ENCODE data around the gene TMEM222. TPM values are rescaled to one million over a fixed set of nuclear protein-coding genes. Genes with fewer than 3 reads are reported as not detected.

Gene TMEM222
- polyA plus RNA-seq, 1 donor (not counting 4 experiments of a cell fraction or from before 2014, with no cell fraction given), result 23.7 TPM

DNA sequence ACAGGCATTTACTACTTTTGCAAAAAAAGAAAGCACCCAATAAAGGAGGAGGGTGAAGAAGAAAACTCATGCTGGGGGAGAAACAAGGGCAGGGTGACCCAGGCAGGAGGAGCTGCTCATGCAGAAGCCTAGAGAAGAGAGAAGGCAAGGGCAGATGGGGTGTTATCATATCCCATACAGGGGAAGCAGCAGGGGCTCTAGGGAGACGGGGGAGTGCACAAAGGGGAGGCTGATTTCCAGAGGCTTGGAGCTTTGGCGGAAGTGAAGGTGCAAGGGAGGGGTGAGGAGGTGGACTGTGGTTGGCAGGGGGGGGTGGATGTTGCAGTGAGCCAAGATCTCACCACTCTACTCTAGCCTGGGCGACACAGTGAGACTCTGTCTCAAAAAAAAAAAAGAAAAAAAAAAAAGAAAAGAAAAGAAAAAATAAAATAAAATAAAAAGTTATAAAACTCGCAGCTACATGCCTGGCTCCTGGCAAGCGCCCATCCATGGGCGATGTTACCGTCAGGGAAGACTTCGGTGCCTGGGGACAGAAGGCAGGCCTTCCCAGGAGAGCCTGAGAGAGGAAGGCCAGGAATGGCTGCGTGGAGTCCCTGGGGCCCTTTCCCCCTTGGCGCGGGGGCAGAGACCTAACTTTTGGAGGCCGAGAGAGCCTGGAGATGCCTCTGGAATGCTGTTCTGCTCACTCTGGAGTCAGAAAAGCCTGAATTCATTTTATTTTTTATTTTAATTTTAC is 56.0 kb downstream of the TMEM222 start:
- no peak for TF ChIP-seq EZH2 (IDR thresholded peaks at IDR 0.05; ENCODE audit: low read length)
- TF ChIP-seq, protein P1, sequence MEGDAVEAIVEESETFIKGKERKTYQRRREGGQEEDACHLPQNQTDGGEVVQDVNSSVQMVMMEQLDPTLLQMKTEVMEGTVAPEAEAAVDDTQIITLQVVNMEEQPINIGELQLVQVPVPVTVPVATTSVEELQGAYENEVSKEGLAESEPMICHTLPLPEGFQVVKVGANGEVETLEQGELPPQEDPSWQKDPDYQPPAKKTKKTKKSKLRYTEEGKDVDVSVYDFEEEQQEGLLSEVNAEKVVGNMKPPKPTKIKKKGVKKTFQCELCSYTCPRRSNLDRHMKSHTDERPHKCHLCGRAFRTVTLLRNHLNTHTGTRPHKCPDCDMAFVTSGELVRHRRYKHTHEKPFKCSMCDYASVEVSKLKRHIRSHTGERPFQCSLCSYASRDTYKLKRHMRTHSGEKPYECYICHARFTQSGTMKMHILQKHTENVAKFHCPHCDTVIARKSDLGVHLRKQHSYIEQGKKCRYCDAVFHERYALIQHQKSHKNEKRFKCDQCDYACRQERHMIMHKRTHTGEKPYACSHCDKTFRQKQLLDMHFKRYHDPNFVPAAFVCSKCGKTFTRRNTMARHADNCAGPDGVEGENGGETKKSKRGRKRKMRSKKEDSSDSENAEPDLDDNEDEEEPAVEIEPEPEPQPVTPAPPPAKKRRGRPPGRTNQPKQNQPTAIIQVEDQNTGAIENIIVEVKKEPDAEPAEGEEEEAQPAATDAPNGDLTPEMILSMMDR (optimal IDR thresholded peaks at IDR 0.05 in 1 of 3, IDR thresholded peaks at IDR 0.05 in 1 of 3, conservative IDR thresholded peaks at IDR 0.05 in 1 of 3; ENCODE audit: extremely low read depth in 1 of 3, insufficient read depth in 2 of 3, low read length in 3 of 3), result no peak
- H3K4me2 ChIP-seq (ENCODE audit: control insufficient read depth, extremely low read depth, insufficient read depth, low read depth, low read length), result no peak overlapping the region
- H3K9ac ChIP-seq (ENCODE audit: control insufficient read depth, extremely low read depth, insufficient read depth, low read length), result no peak overlapping the region
- peaks cover 16% of the 10 kb centered on the region for H3K4me1 ChIP-seq (ENCODE audit: control insufficient read depth, extremely low read depth, insufficient read depth, low read length)
- DNase-seq (ENCODE audit: low read depth, low spot score) (no peak), FAIRE-seq (no peak)
- H3K27me3 ChIP-seq (ENCODE audit: control insufficient read depth, extremely low read depth, insufficient read depth, low read length), result no peaks in the 10 kb centered on the region
- no peaks in the 10 kb centered on the region for H3K9me3 ChIP-seq (ENCODE audit: control insufficient read depth, low read depth, low read length)
- no peaks in the 10 kb centered on the region for H3K36me3 ChIP-seq (ENCODE audit: control insufficient read depth in 2 of 2, extremely low read depth in 1 of 2, insufficient read depth in 2 of 2, low read length in 2 of 2)
- H2AFZ ChIP-seq (ENCODE audit: control insufficient read depth, low read length), result peak overlapping the region; percentile 30
- no peak overlapping the region for H3K27ac ChIP-seq (ENCODE audit: control insufficient read depth, insufficient read depth, low read length)
- H3K4me3 ChIP-seq (ENCODE audit: control insufficient read depth in 2 of 3, extremely low read depth in 1 of 3, insufficient read depth in 2 of 3, low read depth in 1 of 3, low read length in 3 of 3), result no peak overlapping the region
- H3K9me1 ChIP-seq (ENCODE audit: control insufficient read depth, extremely low read depth, insufficient read depth, low read length), result no peaks in the 10 kb centered on the region
- H4K20me1 ChIP-seq (ENCODE audit: control insufficient read depth, extremely low read depth, insufficient read depth, low read length), result no peaks in the 10 kb centered on the region
- dilution Hi-C loops (cut with MboI; ENCODE audit: extremely low pct_ligation_motif_present, low sequenced_read_pairs), result no loop called here
- H3K79me2 ChIP-seq (ENCODE audit: control insufficient read depth, insufficient read depth, low read length), result no peaks in the 10 kb centered on the region

DNA sequence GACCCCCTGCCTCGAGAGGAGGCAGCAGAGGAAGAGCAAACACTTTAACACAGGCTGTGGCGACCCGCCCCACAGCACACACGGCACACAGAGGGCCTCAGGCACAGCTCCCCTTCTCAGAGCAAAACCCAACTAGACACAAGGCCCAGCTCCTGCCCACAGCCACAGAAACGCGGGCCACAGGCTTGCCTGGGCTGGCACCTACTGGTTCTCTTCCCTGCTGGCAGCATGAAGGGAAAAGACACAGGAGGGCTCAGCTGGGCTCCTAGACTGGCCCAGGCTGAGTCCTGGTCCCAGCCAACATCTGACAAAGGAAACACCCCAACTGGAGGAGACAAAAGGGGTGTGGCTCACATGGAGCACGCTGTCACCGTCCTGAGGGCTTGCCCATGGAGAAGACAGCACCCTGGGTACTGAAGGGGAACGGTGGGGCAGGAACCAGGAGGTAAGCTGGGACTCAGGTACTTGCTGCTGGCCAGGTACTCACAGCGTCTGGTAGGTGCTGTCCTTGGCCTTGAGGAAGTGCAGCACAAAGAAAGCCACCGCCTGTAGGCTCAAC is 57.7 kb downstream of the TMEM222 start:
- FAIRE-seq, result peak; percentile 36
- dilution Hi-C loops (cut with MboI; ENCODE audit: extremely low pct_ligation_motif_present, low sequenced_read_pairs), result no loop called here
- no peaks in the 10 kb centered on the region for H3K9me3 ChIP-seq (ENCODE audit: control insufficient read depth, low read depth, low read length)
- no peaks in the 10 kb centered on the region for H3K79me2 ChIP-seq (ENCODE audit: control insufficient read depth, insufficient read depth, low read length)
- no peaks in the 10 kb centered on the region for H3K27me3 ChIP-seq (ENCODE audit: control insufficient read depth, extremely low read depth, insufficient read depth, low read length)
- no peak overlapping the region for H3K9ac ChIP-seq (ENCODE audit: control insufficient read depth, extremely low read depth, insufficient read depth, low read length)
- TF ChIP-seq, protein P1 (optimal IDR thresholded peaks at IDR 0.05 in 1 of 3, IDR thresholded peaks at IDR 0.05 in 1 of 3, conservative IDR thresholded peaks at IDR 0.05 in 1 of 3; ENCODE audit: extremely low read depth in 1 of 3, insufficient read depth in 2 of 3, low read length in 3 of 3), result peak in 2 of 3 experiments; percentile 22 to 45
- no peak for TF ChIP-seq EZH2 (IDR thresholded peaks at IDR 0.05; ENCODE audit: low read length)
- H2AFZ ChIP-seq (ENCODE audit: control insufficient read depth, low read length), result peak overlapping the region; percentile 49
- H3K4me3 ChIP-seq (ENCODE audit: control insufficient read depth in 2 of 3, extremely low read depth in 1 of 3, insufficient read depth in 2 of 3, low read depth in 1 of 3, low read length in 3 of 3), result no peak overlapping the region
- H4K20me1 ChIP-seq (ENCODE audit: control insufficient read depth, extremely low read depth, insufficient read depth, low read length), result no peaks in the 10 kb centered on the region
- H3K36me3 ChIP-seq (ENCODE audit: control insufficient read depth in 2 of 2, extremely low read depth in 1 of 2, insufficient read depth in 2 of 2, low read length in 2 of 2), result no peaks in the 10 kb centered on the region
- H3K27ac ChIP-seq (ENCODE audit: control insufficient read depth, insufficient read depth, low read length), result no peak overlapping the region
- peaks cover 16% of the 10 kb centered on the region for H3K4me1 ChIP-seq (ENCODE audit: control insufficient read depth, extremely low read depth, insufficient read depth, low read length)
- DNase-seq (ENCODE audit: low read depth, low spot score), result no peak
- H3K9me1 ChIP-seq (ENCODE audit: control insufficient read depth, extremely low read depth, insufficient read depth, low read length), result no peaks in the 10 kb centered on the region
- H3K4me2 ChIP-seq (ENCODE audit: control insufficient read depth, extremely low read depth, insufficient read depth, low read depth, low read length), result peak overlapping the region; percentile 3

Data from keratinocyte (primary cell).